ENCODE measurements around the gene MSH3. TPM values are rescaled to one million over a fixed set of nuclear protein-coding genes. Genes with fewer than 3 reads are reported as not detected.

MSH3 gene
- total RNA-seq, 1 donor from 2014 or later, result 11.0 TPM

- H3K4me1 ChIP-seq, result no peaks in the 10 kb centered on the region
- no peaks in the 10 kb centered on the region for H3K9me3 ChIP-seq (replicated peaks)
- no peak for DNase-seq
- no peak overlapping the region for H3K27ac ChIP-seq (replicated peaks)
- no peak overlapping the region for H3K4me3 ChIP-seq
- peaks cover 11% of the 10 kb centered on the region for H3K36me3 ChIP-seq
- TF ChIP-seq, protein P1, sequence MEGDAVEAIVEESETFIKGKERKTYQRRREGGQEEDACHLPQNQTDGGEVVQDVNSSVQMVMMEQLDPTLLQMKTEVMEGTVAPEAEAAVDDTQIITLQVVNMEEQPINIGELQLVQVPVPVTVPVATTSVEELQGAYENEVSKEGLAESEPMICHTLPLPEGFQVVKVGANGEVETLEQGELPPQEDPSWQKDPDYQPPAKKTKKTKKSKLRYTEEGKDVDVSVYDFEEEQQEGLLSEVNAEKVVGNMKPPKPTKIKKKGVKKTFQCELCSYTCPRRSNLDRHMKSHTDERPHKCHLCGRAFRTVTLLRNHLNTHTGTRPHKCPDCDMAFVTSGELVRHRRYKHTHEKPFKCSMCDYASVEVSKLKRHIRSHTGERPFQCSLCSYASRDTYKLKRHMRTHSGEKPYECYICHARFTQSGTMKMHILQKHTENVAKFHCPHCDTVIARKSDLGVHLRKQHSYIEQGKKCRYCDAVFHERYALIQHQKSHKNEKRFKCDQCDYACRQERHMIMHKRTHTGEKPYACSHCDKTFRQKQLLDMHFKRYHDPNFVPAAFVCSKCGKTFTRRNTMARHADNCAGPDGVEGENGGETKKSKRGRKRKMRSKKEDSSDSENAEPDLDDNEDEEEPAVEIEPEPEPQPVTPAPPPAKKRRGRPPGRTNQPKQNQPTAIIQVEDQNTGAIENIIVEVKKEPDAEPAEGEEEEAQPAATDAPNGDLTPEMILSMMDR (IDR thresholded peaks at IDR 0.05; ENCODE audit: borderline replicate concordance), result no peak
- intact Hi-C loops (cut with micrococcal nuclease), result no loop called here
- H3K27me3 ChIP-seq (ENCODE audit: low read depth), result no peaks in the 10 kb centered on the region
These were observed 108.1 kb downstream of the MSH3 start for GRCh38 chr5:80762573-80762972.

DNA sequence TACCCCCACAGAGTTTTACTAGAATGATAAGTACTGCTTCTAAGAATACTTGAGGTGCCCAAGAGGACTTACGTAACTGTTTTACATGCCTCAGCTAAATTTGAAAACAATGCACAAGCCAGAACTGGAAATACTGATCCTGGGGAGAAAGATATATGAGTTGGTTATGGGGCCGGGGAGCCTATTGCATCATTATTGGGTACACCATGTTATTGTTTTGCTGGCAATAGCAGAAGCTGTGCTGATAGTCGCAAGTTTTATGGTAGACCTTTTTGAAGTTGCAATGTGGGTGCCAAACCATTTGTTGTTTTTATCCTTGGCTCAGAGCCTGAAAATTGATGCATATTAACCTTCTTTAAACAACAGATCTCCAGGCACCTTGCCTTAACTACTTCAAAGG is 108.8 kb downstream of the MSH3 start:
- Histone ChIP-seq H3K4me3 (no peak overlapping the region), H3K27me3 (ENCODE audit: low read depth) (no peaks in the 10 kb centered on the region), H3K4me1 (no peaks in the 10 kb centered on the region), H3K36me3 (peaks cover 16% of the 10 kb centered on the region), H3K9me3 (replicated peaks) (no peaks in the 10 kb centered on the region), H3K27ac (replicated peaks) (no peak overlapping the region)
- intact Hi-C loops (cut with micrococcal nuclease), result no loop called here
- TF ChIP-seq, protein P1 (IDR thresholded peaks at IDR 0.05; ENCODE audit: borderline replicate concordance), result no peak
- DNase-seq, result no peak

GRCh38 chr5:80763873-80764647 is 109.6 kb downstream of the MSH3 start:
- DNase-seq, result no peak
- Histone ChIP-seq H3K27me3 (ENCODE audit: low read depth) (no peaks in the 10 kb centered on the region), H3K36me3 (peaks cover 19% of the 10 kb centered on the region), H3K27ac (replicated peaks) (no peak overlapping the region), H3K9me3 (replicated peaks) (no peaks in the 10 kb centered on the region), H3K4me3 (no peak overlapping the region), H3K4me1 (no peaks in the 10 kb centered on the region)
- intact Hi-C loops (cut with micrococcal nuclease), result no loop called here
- TF ChIP-seq, protein P1 (IDR thresholded peaks at IDR 0.05; ENCODE audit: borderline replicate concordance), result no peak

GRCh38 chr5:80764786-80765185 is 110.3 kb downstream of the MSH3 start:
- intact Hi-C loops (cut with micrococcal nuclease), result no loop called here
- H3K27ac ChIP-seq (replicated peaks), result no peak overlapping the region
- no peak overlapping the region for H3K4me3 ChIP-seq
- H3K36me3 ChIP-seq, result peaks cover 19% of the 10 kb centered on the region
- no peaks in the 10 kb centered on the region for H3K4me1 ChIP-seq
- no peaks in the 10 kb centered on the region for H3K9me3 ChIP-seq (replicated peaks)
- TF ChIP-seq, protein P1 (IDR thresholded peaks at IDR 0.05; ENCODE audit: borderline replicate concordance), result no peak
- H3K27me3 ChIP-seq (ENCODE audit: low read depth), result no peaks in the 10 kb centered on the region
- no peak for DNase-seq

- H3K4me3 ChIP-seq, result no peak overlapping the region
- no peaks in the 10 kb centered on the region for H3K9me3 ChIP-seq (replicated peaks)
- H3K27me3 ChIP-seq (ENCODE audit: low read depth), result no peaks in the 10 kb centered on the region
- TF ChIP-seq, protein P1 (IDR thresholded peaks at IDR 0.05; ENCODE audit: borderline replicate concordance), result no peak
- H3K36me3 ChIP-seq, result peaks cover 40% of the 10 kb centered on the region
- no peak overlapping the region for H3K27ac ChIP-seq (replicated peaks)
- H3K4me1 ChIP-seq, result no peaks in the 10 kb centered on the region
- DNase-seq, result no peak
- intact Hi-C loops (cut with micrococcal nuclease), result no loop called here
These were observed 123.2 kb downstream of the MSH3 start for GRCh38 chr5:80777347-80778287.
